Loucy (cell line): ENCODE measurements around the gene RB1.

Source experiments
- H2AFZ ChIP-seq: fragments of 200-600 bp; sonication (generic); 2 replicates; pipeline ENCODE4 v1.6.0; 2016; ENCODE audit warnings: antibody characterized with exemption, mild to moderate bottlenecking, low read length, moderate library complexity
- H3F3A ChIP-seq: fragments of 200-600 bp; 2 replicates; pipeline ENCODE4 v1.6.0; 2016; ENCODE audit warnings: antibody characterized with exemption, low read depth, mild to moderate bottlenecking
- H3K27me3 ChIP-seq: fragments of 200-600 bp; sonication (generic); 2 replicates; pipeline ENCODE4 v1.6.1; 2014; ENCODE audit warnings: low read length, mild to moderate bottlenecking; ENCODE audit not compliant: insufficient read depth, poor library complexity, severe bottlenecking
- H3K36me3 ChIP-seq: fragments of 200-600 bp; sonication (generic); 2 replicates; pipeline ENCODE4 v1.6.1; 2016; ENCODE audit warnings: low read length; ENCODE audit not compliant: insufficient read depth
- H3K4me1 ChIP-seq: fragments of 200-600 bp; sonication (generic); 2 replicates; pipeline ENCODE4 v1.5.1; 2014; ENCODE audit warnings: low read length, mild to moderate bottlenecking; ENCODE audit not compliant: insufficient read depth, poor library complexity, severe bottlenecking
- H3K4me2 ChIP-seq: fragments of 200-600 bp; sonication (generic); 2 replicates; pipeline ENCODE4 v1.6.0; 2014; ENCODE audit warnings: antibody characterized with exemption, low read length, low read depth, mild to moderate bottlenecking; ENCODE audit not compliant: poor library complexity, severe bottlenecking
- H3K4me3 ChIP-seq: fragments of 200-600 bp; sonication (generic); 2 replicates; pipeline ENCODE4 v1.5.1; 2014; ENCODE audit warnings: low read length, mild to moderate bottlenecking, mixed read lengths; ENCODE audit not compliant: poor library complexity, severe bottlenecking
- H3K79me2 ChIP-seq: fragments of 200-600 bp; sonication (generic); 2 replicates; pipeline ENCODE4 v1.6.1; 2014; ENCODE audit warnings: low read length; ENCODE audit not compliant: insufficient read depth
- H3K9ac ChIP-seq: fragments of 200-600 bp; sonication (generic); 2 replicates; pipeline ENCODE4 v1.6.0; 2014; ENCODE audit warnings: mild to moderate bottlenecking, low read depth, low read length, moderate library complexity; ENCODE audit not compliant: poor library complexity, severe bottlenecking
- H3K9me2 ChIP-seq: fragments of 200-600 bp; sonication (generic); replicated peaks from 2 replicates; pipeline ENCODE4 v1.6.1; 2016; ENCODE audit warnings: low read depth, low read length, mixed read lengths
- H3K9me3 ChIP-seq: fragments of 200-600 bp; sonication (generic); 2 replicates; pipeline ENCODE4 v1.6.1; 2014; ENCODE audit warnings: mild to moderate bottlenecking, antibody characterized with exemption, low read length, low read depth; ENCODE audit not compliant: insufficient read depth
- H4K20me1 ChIP-seq: fragments of 200-600 bp; sonication (generic); 2 replicates; pipeline ENCODE4 v1.6.0; 2014; ENCODE audit warnings: antibody characterized with exemption, low read length, mild to moderate bottlenecking; ENCODE audit not compliant: insufficient read depth, poor library complexity, severe bottlenecking
- CTCF ChIP-seq: fragments of 200-600 bp; sonication (generic); conservative IDR thresholded peaks from 2 replicates; pipeline ENCODE4 v1.5.1; 2014; ENCODE audit warnings: mild to moderate bottlenecking, antibody characterized with exemption, low read length
- EZH2phosphoT487 ChIP-seq: fragments of 200-600 bp; IDR thresholded peaks from 2 replicates; pipeline ENCODE4 v1.6.1; 2018; ENCODE audit warnings: antibody characterized with exemption, mild to moderate bottlenecking, moderate library complexity, borderline replicate concordance

RB1 gene

GRCh38 chr13:48316826-48317510, 13.4 kb downstream of the RB1 start:
- H3K4me2 ChIP-seq, result peak overlapping the region; percentile 80
- no peaks in the 10 kb centered on the region for H3F3A ChIP-seq
- H3K9me3 ChIP-seq, result peaks cover 3% of the 10 kb centered on the region
- H3K79me2 ChIP-seq, result peaks cover 100% of the 10 kb centered on the region
- TF ChIP-seq CTCF (no peak), EZH2phosphoT487 (no peak)
- no peaks in the 10 kb centered on the region for H3K27me3 ChIP-seq
- 0 out of 2 replicates have a peak, but pooled peaks cover 8% of the 10 kb centered on the region for H3K36me3 ChIP-seq
- peak overlapping the region; percentile 92 for H3K9ac ChIP-seq
- H4K20me1 ChIP-seq, result peaks cover 28% of the 10 kb centered on the region
- H3K4me1 ChIP-seq, result peaks cover 15% of the 10 kb centered on the region
- H3K9me2 ChIP-seq, result no peaks in the 10 kb centered on the region
- no peak overlapping the region for H2AFZ ChIP-seq
- H3K4me3 ChIP-seq, result peak overlapping the region; percentile 80

- no peaks in the 10 kb centered on the region for H3K27me3 ChIP-seq
- H3K9ac ChIP-seq, result peak overlapping the region; percentile 92
- peaks cover 100% of the 10 kb centered on the region for H3K79me2 ChIP-seq
- H3K9me2 ChIP-seq, result no peaks in the 10 kb centered on the region
- H3K4me2 ChIP-seq, result peak overlapping the region; percentile 80
- H3K4me1 ChIP-seq, result peaks cover 11% of the 10 kb centered on the region
- no peak for TF ChIP-seq CTCF
- TF ChIP-seq EZH2phosphoT487, result no peak
- H3K9me3 ChIP-seq, result peaks cover 10% of the 10 kb centered on the region
- H2AFZ ChIP-seq, result no peak overlapping the region
- H3K4me3 ChIP-seq, result peak overlapping the region; percentile 80
- 0 out of 2 replicates have a peak, but pooled peaks cover 7% of the 10 kb centered on the region for H3K36me3 ChIP-seq
- H4K20me1 ChIP-seq, result peaks cover 21% of the 10 kb centered on the region
- no peaks in the 10 kb centered on the region; the same call in 1 of the 2 replicates for H3F3A ChIP-seq
Observed at GRCh38 chr13:48317511-48318376, 14.2 kb downstream of the RB1 start.

GRCh38 chr13:48318377-48318811, 14.8 kb downstream of the RB1 start:
- Histone ChIP-seq H3K27me3 (no peaks in the 10 kb centered on the region), H3K36me3 (0 out of 2 replicates have a peak, but pooled peaks cover 4% of the 10 kb centered on the region), H3K9ac (peak overlapping the region; percentile 92), H3K4me2 (peak overlapping the region; percentile 80), H3F3A (no peaks in the 10 kb centered on the region; the same call in 1 of the 2 replicates), H3K9me3 (peaks cover 10% of the 10 kb centered on the region), H3K79me2 (peaks cover 100% of the 10 kb centered on the region), H3K9me2 (no peaks in the 10 kb centered on the region), H4K20me1 (peaks cover 15% of the 10 kb centered on the region), H3K4me3 (peak overlapping the region; percentile 80), H2AFZ (peak overlapping the region; percentile 22; the same call in 1 of the 2 replicates), H3K4me1 (peaks cover 6% of the 10 kb centered on the region)
- TF ChIP-seq EZH2phosphoT487 (no peak), CTCF (no peak)
